ENCODE data around the gene NUP153. TPM values are rescaled to one million over a fixed set of nuclear protein-coding genes. Genes with fewer than 3 reads are reported as not detected.

Gene NUP153
- total RNA-seq, 1 experiment from 2014 or later: 99.3 TPM

DNA sequence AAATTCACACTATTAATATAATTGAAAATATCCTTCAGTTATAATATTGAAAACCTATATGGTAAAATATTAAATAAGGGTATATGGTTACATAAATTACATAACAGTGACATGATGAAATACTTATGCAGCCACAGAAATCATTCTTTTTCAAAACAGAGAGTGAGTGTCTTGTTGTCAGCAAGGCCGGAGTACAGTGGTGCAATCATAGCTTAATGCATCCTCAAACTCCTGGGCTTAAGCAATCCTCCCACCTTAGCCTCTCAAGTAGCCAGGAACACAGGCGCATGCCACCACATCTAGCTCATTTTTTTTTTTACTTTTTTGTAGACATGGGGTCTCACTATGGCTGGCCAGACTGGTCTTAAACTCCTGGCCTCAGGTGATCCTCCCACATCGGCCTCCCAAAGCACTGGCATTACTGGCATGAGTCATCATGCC is 66.2 kb downstream of the NUP153 start:
- H3T11ph ChIP-seq (ENCODE audit: low read length): no peak overlapping the region
- H2BK12ac ChIP-seq (ENCODE audit: insufficient read length, low read depth, low read length): no peak overlapping the region
- no peak overlapping the region for H2BK20ac ChIP-seq (ENCODE audit: low read depth, low read length, poor library complexity, severe bottlenecking)
- H3K27me3 ChIP-seq (ENCODE audit: insufficient read depth, low read length): no peaks in the 10 kb centered on the region
- H4K91ac ChIP-seq (ENCODE audit: insufficient read length, low read depth, low read length): no peak overlapping the region
- H3K4me2 ChIP-seq (ENCODE audit: insufficient read depth, insufficient read length, low read length): no peak overlapping the region
- peaks cover 39 to 92% (median 90%) of the 10 kb centered on the region in 3 experiments; a peak in 6 of 7 replicates for H3K36me3 Mint-ChIP-seq (ENCODE audit: insufficient read depth in 1 of 3, low read depth in 3 of 3)
- no peaks in the 10 kb centered on the region for H3K9me3 ChIP-seq (ENCODE audit: control insufficient read depth, low read depth, low read length)
- no peak overlapping the region for H2AFZ ChIP-seq (ENCODE audit: low read length)
- H3K27me3 Mint-ChIP-seq (ENCODE audit: low read depth): no peaks in the 10 kb centered on the region; the same call in 1 of the 2 replicates
- H3K56ac ChIP-seq (ENCODE audit: insufficient read length, low read depth, low read length): no peak overlapping the region
- H2BK5ac ChIP-seq (ENCODE audit: insufficient read length, low read length): no peak overlapping the region
- WGBS (ENCODE audit: extremely low coverage, insufficient read length, low lambda C conversion rate): no CpG with 5 or more reads among the region's 3 CpGs
- H2BK15ac ChIP-seq (ENCODE audit: low read depth, low read length): no peak overlapping the region
- H4K20me1 ChIP-seq (ENCODE audit: control insufficient read depth, insufficient read depth, insufficient read length): no peaks in the 10 kb centered on the region
- TF ChIP-seq, protein P1, sequence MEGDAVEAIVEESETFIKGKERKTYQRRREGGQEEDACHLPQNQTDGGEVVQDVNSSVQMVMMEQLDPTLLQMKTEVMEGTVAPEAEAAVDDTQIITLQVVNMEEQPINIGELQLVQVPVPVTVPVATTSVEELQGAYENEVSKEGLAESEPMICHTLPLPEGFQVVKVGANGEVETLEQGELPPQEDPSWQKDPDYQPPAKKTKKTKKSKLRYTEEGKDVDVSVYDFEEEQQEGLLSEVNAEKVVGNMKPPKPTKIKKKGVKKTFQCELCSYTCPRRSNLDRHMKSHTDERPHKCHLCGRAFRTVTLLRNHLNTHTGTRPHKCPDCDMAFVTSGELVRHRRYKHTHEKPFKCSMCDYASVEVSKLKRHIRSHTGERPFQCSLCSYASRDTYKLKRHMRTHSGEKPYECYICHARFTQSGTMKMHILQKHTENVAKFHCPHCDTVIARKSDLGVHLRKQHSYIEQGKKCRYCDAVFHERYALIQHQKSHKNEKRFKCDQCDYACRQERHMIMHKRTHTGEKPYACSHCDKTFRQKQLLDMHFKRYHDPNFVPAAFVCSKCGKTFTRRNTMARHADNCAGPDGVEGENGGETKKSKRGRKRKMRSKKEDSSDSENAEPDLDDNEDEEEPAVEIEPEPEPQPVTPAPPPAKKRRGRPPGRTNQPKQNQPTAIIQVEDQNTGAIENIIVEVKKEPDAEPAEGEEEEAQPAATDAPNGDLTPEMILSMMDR (conservative IDR thresholded peaks at IDR 0.05): no peak
- no peaks in the 10 kb centered on the region for H3K9me3 Mint-ChIP-seq
- no peaks in the 10 kb centered on the region for H3K4me1 Mint-ChIP-seq
- H3K4me1 ChIP-seq (ENCODE audit: insufficient read depth, low read length): no peaks in the 10 kb centered on the region
- H2AK5ac ChIP-seq (ENCODE audit: insufficient read length, low read length): no peak overlapping the region
- no peak overlapping the region for H2BK120ac ChIP-seq (ENCODE audit: low read depth, low read length, poor library complexity, severe bottlenecking)
- no peak overlapping the region for H3K27ac ChIP-seq (ENCODE audit: insufficient read length, low read depth, low read length)
- no peak overlapping the region for H3K23ac ChIP-seq (ENCODE audit: insufficient read length, low read depth, low read length)
- no peak for DNase-seq
- no peak overlapping the region for H4K5ac ChIP-seq (ENCODE audit: insufficient read length, low read depth, low read length)
- H3K18ac ChIP-seq (ENCODE audit: insufficient read length, low read depth, low read length): no peak overlapping the region
- H3K4me3 Mint-ChIP-seq: no peak overlapping the region
- peak overlapping the region in 1 of 3 experiments; percentile 52; a peak in 2 of 7 replicates for H3K27ac Mint-ChIP-seq
- no peak overlapping the region for H3K4ac ChIP-seq (ENCODE audit: low read depth, low read length)
- no peaks in the 10 kb centered on the region for H3K23me2 ChIP-seq (ENCODE audit: insufficient read length, low read depth, low read length, poor library complexity, severe bottlenecking)
- H3K14ac ChIP-seq (ENCODE audit: insufficient read depth, low read length): no peak overlapping the region
- H4K8ac ChIP-seq (replicated peaks; ENCODE audit: insufficient read length, low read depth, low read length): no peak overlapping the region
- no peaks in the 10 kb centered on the region for H3K79me1 ChIP-seq (ENCODE audit: insufficient read depth, low read depth, low read length, poor library complexity, severe bottlenecking)
- no peak overlapping the region for H3K9ac ChIP-seq (ENCODE audit: extremely low read depth, insufficient read length, low read length)
- H3K79me2 ChIP-seq (ENCODE audit: insufficient read depth, low read length): no peaks in the 10 kb centered on the region

Measured in H9 (cell line).